GM23248 (cell line): Measurements from ENCODE around the gene CD37. TPM values are rescaled to one million over a fixed set of nuclear protein-coding genes. Genes with fewer than 3 reads are reported as not detected.

ENCODE experiments used
- DNase-seq: peaks from one replicate; pipeline ENCODE4 v3.0.0-alpha.2; 2015
- H2AFZ ChIP-seq: fragments of 200-600 bp; sonication (generic); 2 replicates; pipeline ENCODE4 v1.6.1; 2016; ENCODE audit warnings: antibody characterized with exemption
- H3F3A ChIP-seq: fragments of 200-600 bp; sonication (generic); 2 replicates; pipeline ENCODE4 v1.6.1; 2016; ENCODE audit warnings: mild to moderate bottlenecking, antibody characterized with exemption, mixed run types; ENCODE audit not compliant: insufficient read depth
- H3K27ac ChIP-seq: fragments of 200-600 bp; sonication (generic); 2 replicates; pipeline ENCODE4 v1.5.1; 2016; ENCODE audit warnings: mild to moderate bottlenecking
- H3K27me3 ChIP-seq: fragments of 200-600 bp; sonication (generic); replicated peaks from 2 replicates; pipeline ENCODE4 v1.6.1; 2016; ENCODE audit warnings: mild to moderate bottlenecking; ENCODE audit not compliant: insufficient read depth
- H3K36me3 ChIP-seq: fragments of 200-600 bp; sonication (generic); 2 replicates; pipeline ENCODE4 v1.6.1; 2016; ENCODE audit warnings: low read depth, mild to moderate bottlenecking
- H3K4me1 ChIP-seq: fragments of 200-600 bp; sonication (generic); 2 replicates; pipeline ENCODE4 v1.6.1; 2016; ENCODE audit warnings: mild to moderate bottlenecking; ENCODE audit not compliant: insufficient read depth
- H3K4me2 ChIP-seq: fragments of 200-600 bp; sonication (generic); one replicate; pipeline ENCODE4 v1.6.1; 2016; ENCODE audit warnings: mild to moderate bottlenecking; ENCODE audit not compliant: unreplicated experiment
- H3K4me3 ChIP-seq: fragments of 200-600 bp; sonication (generic); 2 replicates; pipeline ENCODE4 v1.5.1; 2016; ENCODE audit warnings: mild to moderate bottlenecking
- H3K79me2 ChIP-seq: fragments of 200-600 bp; sonication (generic); 2 replicates; pipeline ENCODE4 v1.6.1; 2016; ENCODE audit warnings: mild to moderate bottlenecking; ENCODE audit not compliant: insufficient read depth
- H3K9ac ChIP-seq: fragments of 200-600 bp; sonication (generic); 2 replicates; pipeline ENCODE4 v1.6.1; 2016; ENCODE audit warnings: mild to moderate bottlenecking
- H3K9me2 ChIP-seq: fragments of 200-600 bp; sonication (generic); 2 replicates; pipeline ENCODE4 v1.6.1; 2016; ENCODE audit warnings: mixed run types, mild to moderate bottlenecking, moderate library complexity; ENCODE audit not compliant: insufficient read depth
- H3K9me3 ChIP-seq: fragments of 200-600 bp; sonication (generic); one replicate; pipeline ENCODE4 v1.6.1; 2017; ENCODE audit warnings: low read depth
- H4K20me1 ChIP-seq: fragments of 200-600 bp; sonication (generic); 2 replicates; pipeline ENCODE4 v1.6.0; 2016; ENCODE audit not compliant: insufficient read depth
- EZH2 ChIP-seq: fragments of 200-600 bp; sonication (generic); IDR thresholded peaks from 2 replicates; pipeline ENCODE4 v1.6.1; 2018; ENCODE audit warnings: antibody characterized with exemption, mild to moderate bottlenecking; ENCODE audit not compliant: insufficient read depth, poor library complexity, severe bottlenecking
- EZH2phosphoT487 ChIP-seq: fragments of 200-600 bp; sonication (generic); IDR thresholded peaks from 2 replicates; pipeline ENCODE4 v1.6.1; 2018; ENCODE audit warnings: antibody characterized with exemption, moderate library complexity, mild to moderate bottlenecking, low read depth; ENCODE audit not compliant: insufficient read depth
- WGBS, 2 experiments: methylation state at CpG; one replicate each; pipeline ENCODE4 v1.1.6; 2015 to 2017; ENCODE audit warnings: low lambda C conversion rate in 2 of 2, low coverage in 1 of 2; ENCODE audit errors: missing lambda C conversion rate in 2 of 2; 5-methylcytosine and 5-hydroxymethylcytosine counted together
- in situ Hi-C: fragments of 300-500 bp; cut with MboI; formaldehyde crosslinking; loops from 2 replicates; pipeline ENCODE4 v1.15.0; 2020
- polyA plus RNA-seq: library from polyadenylated mRNA; unstranded; fragments of >200 nt; fragmentation: Nextera tagmentation; extraction: Ambion mirVana; gene quantifications from 2 replicates; pipeline ENCODE4 v1.2.1, GENCODE V29; 2016
- total RNA-seq: library from RNA; depleted of rRNA; stranded (reverse); fragments of >200 nt; shearing (Covaris generic); gene quantifications from 2 replicates; pipeline ENCODE4 v1.2.3, GENCODE V29; 2014

Gene CD37
- total and polyA plus RNA-seq, 2 experiments from 2014 or later = 1.8 TPM; not detected in 1

GRCh38 chr19:49349567-49349966 lies 14.4 kb downstream of the CD37 start:
- no peak overlapping the region for H3K4me2 ChIP-seq
- no peaks in the 10 kb centered on the region for H3K27me3 ChIP-seq
- H3K36me3 ChIP-seq = no peaks in the 10 kb centered on the region; the same call in 1 of the 2 replicates
- H3K9me3 ChIP-seq = no peaks in the 10 kb centered on the region
- H2AFZ ChIP-seq = no peak overlapping the region
- no peaks in the 10 kb centered on the region for H3F3A ChIP-seq
- no peaks in the 10 kb centered on the region for H3K79me2 ChIP-seq
- no peak overlapping the region for H3K9ac ChIP-seq
- H4K20me1 ChIP-seq = no peaks in the 10 kb centered on the region
- no peak overlapping the region for H3K4me3 ChIP-seq
- no peak for TF ChIP-seq EZH2phosphoT487
- TF ChIP-seq EZH2 = no peak
- H3K9me2 ChIP-seq = no peaks in the 10 kb centered on the region
- DNase-seq = no peak
- no peaks in the 10 kb centered on the region for H3K4me1 ChIP-seq
- in situ Hi-C loops = no loop called here
- WGBS, 2 experiments = 94 to 100% methylated on average over 2 of the region's 2 CpGs
- H3K27ac ChIP-seq = no peak overlapping the region

GRCh38 chr19:49355909-49356353 lies 20.7 kb downstream of the CD37 start:
- no peaks in the 10 kb centered on the region for H3K27me3 ChIP-seq
- H4K20me1 ChIP-seq = no peaks in the 10 kb centered on the region
- H3K79me2 ChIP-seq = no peaks in the 10 kb centered on the region
- H3K9ac ChIP-seq = no peak overlapping the region
- in situ Hi-C loops = no loop called here
- no peaks in the 10 kb centered on the region for H3K4me1 ChIP-seq
- TF ChIP-seq EZH2phosphoT487 = no peak
- no peak overlapping the region for H3K4me2 ChIP-seq
- no peaks in the 10 kb centered on the region for H3F3A ChIP-seq
- 77 to 85% methylated on average over 5 to 12 of the region's 12 CpGs for WGBS, 2 experiments
- no peaks in the 10 kb centered on the region for H3K9me2 ChIP-seq
- H3K4me3 ChIP-seq = no peak overlapping the region
- no peaks in the 10 kb centered on the region for H3K36me3 ChIP-seq
- DNase-seq = no peak
- no peaks in the 10 kb centered on the region for H3K9me3 ChIP-seq
- no peak overlapping the region for H2AFZ ChIP-seq
- H3K27ac ChIP-seq = no peak overlapping the region

GRCh38 chr19:49356382-49356781 lies 21.2 kb downstream of the CD37 start:
- Histone ChIP-seq H4K20me1 (no peaks in the 10 kb centered on the region), H3K4me2 (no peak overlapping the region), H3K27ac (no peak overlapping the region), H3K36me3 (no peaks in the 10 kb centered on the region), H3K9ac (no peak overlapping the region), H3K79me2 (no peaks in the 10 kb centered on the region), H3F3A (no peaks in the 10 kb centered on the region), H3K27me3 (no peaks in the 10 kb centered on the region), H3K9me2 (no peaks in the 10 kb centered on the region), H3K9me3 (no peaks in the 10 kb centered on the region), H3K4me1 (no peaks in the 10 kb centered on the region), H2AFZ (no peak overlapping the region), H3K4me3 (no peak overlapping the region)
- TF ChIP-seq EZH2phosphoT487 = no peak
- no peak for TF ChIP-seq EZH2
- in situ Hi-C loops = no loop called here
- no peak for DNase-seq
- WGBS, 2 experiments = 83 to 84% methylated on average over 7 of the region's 7 CpGs

GRCh38 chr19:49357186-49357585 lies 22.0 kb downstream of the CD37 start:
- Histone ChIP-seq H3K9ac (no peak overlapping the region), H3K4me2 (no peak overlapping the region), H3K36me3 (no peaks in the 10 kb centered on the region), H3K9me2 (no peaks in the 10 kb centered on the region), H3K9me3 (no peaks in the 10 kb centered on the region), H3K27me3 (no peaks in the 10 kb centered on the region), H3K4me3 (no peak overlapping the region), H4K20me1 (no peaks in the 10 kb centered on the region), H3K27ac (no peak overlapping the region), H3F3A (no peaks in the 10 kb centered on the region), H2AFZ (no peak overlapping the region), H3K79me2 (no peaks in the 10 kb centered on the region), H3K4me1 (no peaks in the 10 kb centered on the region)
- in situ Hi-C loops = no loop called here
- TF ChIP-seq EZH2phosphoT487 (no peak), EZH2 (no peak)
- DNase-seq = no peak
- 79 to 82% methylated on average over 8 to 9 of the region's 9 CpGs for WGBS, 2 experiments
